ENCODE data around the gene WASF1.

WASF1 gene

GRCh38 chr6:110063594-110064263 is 115.7 kb downstream of the WASF1 start:
- Mint-ChIP-seq H3K9me3 (no peaks in the 10 kb centered on the region), H3K4me3 (no peak overlapping the region), H3K27me3 (ENCODE audit: low read depth, poor library complexity) (peaks cover 5% of the 10 kb centered on the region), H3K27ac (peak overlapping the region; percentile 77), H3K36me3 (ENCODE audit: low read depth) (no peaks in the 10 kb centered on the region), H3K4me1 (peaks cover 12% of the 10 kb centered on the region)
- no peak for DNase-seq
- no peak for TF ChIP-seq CTCF (IDR thresholded peaks at IDR 0.05)

GRCh38 chr6:110055387-110055735 is 124.1 kb downstream of the WASF1 start:
- H3K27me3 Mint-ChIP-seq (ENCODE audit: low read depth, poor library complexity): peaks cover 12% of the 10 kb centered on the region
- no peak overlapping the region for H3K4me3 Mint-ChIP-seq
- H3K27ac Mint-ChIP-seq: no peak overlapping the region
- no peak for TF ChIP-seq CTCF (IDR thresholded peaks at IDR 0.05)
- no peaks in the 10 kb centered on the region for H3K4me1 Mint-ChIP-seq
- no peak for DNase-seq
- no peaks in the 10 kb centered on the region for H3K36me3 Mint-ChIP-seq (ENCODE audit: low read depth)
- H3K9me3 Mint-ChIP-seq: no peaks in the 10 kb centered on the region

- H3K36me3 Mint-ChIP-seq (ENCODE audit: low read depth): no peaks in the 10 kb centered on the region
- H3K4me1 Mint-ChIP-seq: no peaks in the 10 kb centered on the region
- H3K27ac Mint-ChIP-seq: no peak overlapping the region
- DNase-seq: no peak
- no peak for TF ChIP-seq CTCF (IDR thresholded peaks at IDR 0.05)
- H3K4me3 Mint-ChIP-seq: no peak overlapping the region
- no peaks in the 10 kb centered on the region for H3K9me3 Mint-ChIP-seq
- H3K27me3 Mint-ChIP-seq (ENCODE audit: low read depth, poor library complexity): peaks cover 12% of the 10 kb centered on the region
Observed at GRCh38 chr6:110054664-110055386, 124.6 kb downstream of the WASF1 start.

- peak; percentile 77 for TF ChIP-seq CTCF (IDR thresholded peaks at IDR 0.05)
Observed at GRCh38 chr6:110053395-110054240, 125.9 kb downstream of the WASF1 start.

GRCh38 chr6:110050440-110050813 is 129.0 kb downstream of the WASF1 start:
- Mint-ChIP-seq H3K36me3 (ENCODE audit: low read depth) (no peaks in the 10 kb centered on the region), H3K9me3 (peaks cover 15% of the 10 kb centered on the region), H3K4me3 (no peak overlapping the region), H3K27me3 (ENCODE audit: low read depth, poor library complexity) (peaks cover 9% of the 10 kb centered on the region), H3K4me1 (no peaks in the 10 kb centered on the region), H3K27ac (no peak overlapping the region)
- TF ChIP-seq CTCF (IDR thresholded peaks at IDR 0.05): no peak
- DNase-seq: no peak

More at GRCh38 chr6:110053395-110054240, 125.9 kb downstream of the WASF1 start:
- no peaks in the 10 kb centered on the region for H3K36me3 Mint-ChIP-seq (ENCODE audit: low read depth)
- peaks cover 12% of the 10 kb centered on the region for H3K27me3 Mint-ChIP-seq (ENCODE audit: low read depth, poor library complexity)
- H3K4me3 Mint-ChIP-seq: no peak overlapping the region
- DNase-seq: peak; percentile 22
- H3K27ac Mint-ChIP-seq: no peak overlapping the region
- no peaks in the 10 kb centered on the region for H3K9me3 Mint-ChIP-seq
- H3K4me1 Mint-ChIP-seq: no peaks in the 10 kb centered on the region
